ENCODE measurements around the gene LTA4H. TPM values are rescaled to one million over a fixed set of nuclear protein-coding genes. Genes with fewer than 3 reads are reported as not detected.

LTA4H gene
- total RNA-seq, 2 donors from 2014 or later, result 132 to 156 TPM

- H3K36me3 Mint-ChIP-seq, result peaks cover 0 to 15% of the 10 kb centered on the region in 2 donors
- ATAC-seq, result no peak
- peaks cover 0 to 12% of the 10 kb centered on the region in 2 donors for H3K9me3 Mint-ChIP-seq
- H3K27ac Mint-ChIP-seq, result peak overlapping the region in 1 of 2 donors; percentile 92
- DNase-seq (ENCODE audit: low spot score in 2 of 2), result no peak
Measured at GRCh38 chr12:96045566-96045965, 10.2 kb upstream of the LTA4H start.

GRCh38 chr12:96044943-96045290, 9.5 kb upstream of the LTA4H start:
- H3K9me3 Mint-ChIP-seq, result peaks cover 0 to 7% of the 10 kb centered on the region in 2 donors
- no peak for ATAC-seq
- peak overlapping the region; percentile 15 to 46 for H3K27ac Mint-ChIP-seq

GRCh38 chr12:96044017-96044942, 8.9 kb upstream of the LTA4H start:
- DNase-seq (ENCODE audit: low spot score in 2 of 2) (no peak), ATAC-seq (no peak)
- Mint-ChIP-seq H3K27ac (peak overlapping the region; percentile 15 to 19), H3K9me3 (peaks cover 0 to under 1% of the 10 kb centered on the region in 2 donors), H3K36me3 (peaks cover 0 to 5% of the 10 kb centered on the region in 2 donors)

More at GRCh38 chr12:96044943-96045290, 9.5 kb upstream of the LTA4H start:
- H3K36me3 Mint-ChIP-seq, result peaks cover 0 to 10% of the 10 kb centered on the region in 2 donors
- DNase-seq (ENCODE audit: low spot score in 2 of 2), result no peak

- Mint-ChIP-seq H3K27ac (no peak overlapping the region), H3K36me3 (peaks cover 0 to 5% of the 10 kb centered on the region in 2 donors)
- no peak for DNase-seq (ENCODE audit: low spot score in 2 of 2)
Measured at GRCh38 chr12:96041181-96041580, 5.8 kb upstream of the LTA4H start.

GRCh38 chr12:96040305-96041133, 5.1 kb upstream of the LTA4H start:
- peaks cover 0 to 5% of the 10 kb centered on the region in 2 donors for H3K36me3 Mint-ChIP-seq
- H3K9me3 Mint-ChIP-seq, result no peaks in the 10 kb centered on the region
- DNase-seq (ENCODE audit: low spot score in 2 of 2), result no peak
- no peak for ATAC-seq
- H3K27ac Mint-ChIP-seq, result no peak overlapping the region

More at GRCh38 chr12:96041181-96041580, 5.8 kb upstream of the LTA4H start:
- no peaks in the 10 kb centered on the region for H3K9me3 Mint-ChIP-seq
- no peak for ATAC-seq

GRCh38 chr12:96039516-96039915, 4.1 kb upstream of the LTA4H start:
- DNase-seq (ENCODE audit: low spot score in 2 of 2), result no peak
- H3K27ac Mint-ChIP-seq, result no peak overlapping the region
- H3K36me3 Mint-ChIP-seq, result no peaks in the 10 kb centered on the region
- no peaks in the 10 kb centered on the region for H3K9me3 Mint-ChIP-seq
- no peak for ATAC-seq

GRCh38 chr12:96036765-96037455, 1.5 kb upstream of the LTA4H start:
- Mint-ChIP-seq H3K36me3 (no peaks in the 10 kb centered on the region), H3K9me3 (no peaks in the 10 kb centered on the region), H3K27ac (no peak overlapping the region)
- no peak for ATAC-seq
- DNase-seq (ENCODE audit: low spot score in 2 of 2), result no peak

- peaks cover 0 to 7% of the 10 kb centered on the region in 2 donors for H3K36me3 Mint-ChIP-seq
- DNase-seq (ENCODE audit: low spot score in 2 of 2) (peak in 1 of 2 donors; percentile 15), ATAC-seq (peak in 1 of 2 donors; percentile 17)
- H3K27ac Mint-ChIP-seq, result no peak overlapping the region
- no peaks in the 10 kb centered on the region for H3K9me3 Mint-ChIP-seq
Measured at GRCh38 chr12:96034621-96035282, 635 bp downstream of the LTA4H start.

- H3K36me3 Mint-ChIP-seq, result peaks cover 0 to 7% of the 10 kb centered on the region in 2 donors
Measured at GRCh38 chr12:96033549-96034389, 1.6 kb downstream of the LTA4H start.

GRCh38 chr12:96029826-96030225, 5.6 kb downstream of the LTA4H start:
- H3K36me3 Mint-ChIP-seq, result peaks cover 0 to 17% of the 10 kb centered on the region in 2 donors
- H3K27ac Mint-ChIP-seq, result peak overlapping the region in 1 of 2 donors; percentile 0
- DNase-seq (ENCODE audit: low spot score in 2 of 2) (no peak), ATAC-seq (no peak)
- H3K9me3 Mint-ChIP-seq, result no peaks in the 10 kb centered on the region

More at GRCh38 chr12:96033549-96034389, 1.6 kb downstream of the LTA4H start:
- H3K9me3 Mint-ChIP-seq, result no peaks in the 10 kb centered on the region
- ATAC-seq (no peak), DNase-seq (ENCODE audit: low spot score in 2 of 2) (no peak)
- H3K27ac Mint-ChIP-seq, result no peak overlapping the region

- DNase-seq (ENCODE audit: low spot score in 2 of 2) (no peak), ATAC-seq (no peak)
- H3K27ac Mint-ChIP-seq, result no peak overlapping the region
- no peaks in the 10 kb centered on the region for H3K9me3 Mint-ChIP-seq
- peaks cover 0 to 17% of the 10 kb centered on the region in 2 donors for H3K36me3 Mint-ChIP-seq
Measured at GRCh38 chr12:96028538-96028937, 6.8 kb downstream of the LTA4H start.

- ATAC-seq, result no peak
- H3K36me3 Mint-ChIP-seq, result peaks cover 0 to 17% of the 10 kb centered on the region in 2 donors
- H3K27ac Mint-ChIP-seq, result no peak overlapping the region
- no peaks in the 10 kb centered on the region for H3K9me3 Mint-ChIP-seq
- no peak for DNase-seq (ENCODE audit: low spot score in 2 of 2)
Measured at GRCh38 chr12:96026331-96026730, 9.1 kb downstream of the LTA4H start.

- Mint-ChIP-seq H3K27ac (no peak overlapping the region), H3K9me3 (no peaks in the 10 kb centered on the region), H3K36me3 (peaks cover 0 to 19% of the 10 kb centered on the region in 2 donors)
- ATAC-seq (no peak), DNase-seq (ENCODE audit: low spot score in 2 of 2) (no peak)
Measured at GRCh38 chr12:96025518-96025917, 9.9 kb downstream of the LTA4H start.

- DNase-seq (ENCODE audit: low spot score in 2 of 2), result no peak
- ATAC-seq, result no peak
- Mint-ChIP-seq H3K27ac (no peak overlapping the region), H3K9me3 (no peaks in the 10 kb centered on the region), H3K36me3 (peaks cover 0 to 5% of the 10 kb centered on the region in 2 donors)
Measured at GRCh38 chr12:96020314-96021003, 14.9 kb downstream of the LTA4H start.

- Mint-ChIP-seq H3K36me3 (peaks cover 0 to 6% of the 10 kb centered on the region in 2 donors), H3K27ac (no peak overlapping the region), H3K9me3 (no peaks in the 10 kb centered on the region)
- no peak for ATAC-seq
- no peak for DNase-seq (ENCODE audit: low spot score in 2 of 2)
Measured at GRCh38 chr12:96015672-96016071, 19.7 kb downstream of the LTA4H start.

All from activated naive CD4-positive, alpha-beta T cell treated with anti-CD3 and anti-CD28 coated beads, Interleukin-2, amount 50 U/mL, for 72 hours (primary cell).